Activated effector memory CD4-positive, alpha-beta T cell treated with anti-CD3 and anti-CD28 coated beads, Interleukin-2, amount 50 U/mL, for 16 hours (primary cell): Measurements from ENCODE around the gene MROH7.

ENCODE experiments used
- DNase-seq: peaks from one replicate; pipeline ENCODE4 v3.0.0-alpha.2; 2020

The MROH7 gene

GRCh38 chr1:54701066-54701465, 59.5 kb downstream of the MROH7 start:
- DNase-seq: peak; percentile 42

- DNase-seq: peak; percentile 45
Observed at GRCh38 chr1:54701996-54702395, 60.4 kb downstream of the MROH7 start.

- no peak for DNase-seq
Observed at GRCh38 chr1:54703471-54703870, 61.9 kb downstream of the MROH7 start.

GRCh38 chr1:54705153-54705552, 63.6 kb downstream of the MROH7 start:
- no peak for DNase-seq

GRCh38 chr1:54706419-54706818, 64.8 kb downstream of the MROH7 start:
- DNase-seq: no peak

- DNase-seq: no peak
Observed at GRCh38 chr1:54708385-54708784, 66.8 kb downstream of the MROH7 start.

GRCh38 chr1:54709547-54710292, 68.1 kb downstream of the MROH7 start:
- DNase-seq: no peak

- DNase-seq: no peak
Observed at GRCh38 chr1:54710434-54710833, 68.8 kb downstream of the MROH7 start.

GRCh38 chr1:54710841-54711240, 69.3 kb downstream of the MROH7 start:
- no peak for DNase-seq

- no peak for DNase-seq
Observed at GRCh38 chr1:54711536-54711935, 70.0 kb downstream of the MROH7 start.

- DNase-seq: no peak
Observed at GRCh38 chr1:54714881-54715492, 73.4 kb downstream of the MROH7 start.

- peak; percentile 94 for DNase-seq
Observed at GRCh38 chr1:54715493-54716298, 74.1 kb downstream of the MROH7 start, which contains the start of gene TTC4. TSS of gene TTC4 (plus strand) at chr1:54715861. CDS start at chr1:54715909, 48 bp downstream.

GRCh38 chr1:54716299-54717047, 74.9 kb downstream of the MROH7 start:
- DNase-seq: no peak

- no peak for DNase-seq
Observed at GRCh38 chr1:54721719-54722118, 80.1 kb downstream of the MROH7 start.

- no peak for DNase-seq
Observed at GRCh38 chr1:54723985-54724384, 82.4 kb downstream of the MROH7 start.

- no peak for DNase-seq
Observed at GRCh38 chr1:54724771-54725170, 83.2 kb downstream of the MROH7 start.

- DNase-seq: no peak
Observed at GRCh38 chr1:54728027-54728426, 86.4 kb downstream of the MROH7 start.

GRCh38 chr1:54736685-54737084, 95.1 kb downstream of the MROH7 start:
- DNase-seq: no peak

- DNase-seq: no peak
Observed at GRCh38 chr1:54738244-54738643, 96.7 kb downstream of the MROH7 start.

GRCh38 chr1:54741531-54741930, 99.9 kb downstream of the MROH7 start:
- DNase-seq: no peak

GRCh38 chr1:54742282-54742681, 100.7 kb downstream of the MROH7 start:
- DNase-seq: no peak

GRCh38 chr1:54743416-54744226, 102.0 kb downstream of the MROH7 start:
- DNase-seq: no peak
